Fibroblast of skin of left quadriceps (primary cell): ENCODE results near the gene CELF5.
"Not testable (repeated sequence)": the region's sequence is repeated elsewhere in the genome, so short reads cannot be mapped to it uniquely, and the experiment has no call there.

Experiments
- DNase-seq, 2 experiments: peaks; one replicate each; pipeline ENCODE4 v3.0.0-alpha.2; 2013; ENCODE audit warnings: low read depth in 2 of 2

CELF5 gene

GRCh38 chr19:3190470-3190770, 34.0 kb upstream of the CELF5 start:
- DNase-seq, result no peak

DNA sequence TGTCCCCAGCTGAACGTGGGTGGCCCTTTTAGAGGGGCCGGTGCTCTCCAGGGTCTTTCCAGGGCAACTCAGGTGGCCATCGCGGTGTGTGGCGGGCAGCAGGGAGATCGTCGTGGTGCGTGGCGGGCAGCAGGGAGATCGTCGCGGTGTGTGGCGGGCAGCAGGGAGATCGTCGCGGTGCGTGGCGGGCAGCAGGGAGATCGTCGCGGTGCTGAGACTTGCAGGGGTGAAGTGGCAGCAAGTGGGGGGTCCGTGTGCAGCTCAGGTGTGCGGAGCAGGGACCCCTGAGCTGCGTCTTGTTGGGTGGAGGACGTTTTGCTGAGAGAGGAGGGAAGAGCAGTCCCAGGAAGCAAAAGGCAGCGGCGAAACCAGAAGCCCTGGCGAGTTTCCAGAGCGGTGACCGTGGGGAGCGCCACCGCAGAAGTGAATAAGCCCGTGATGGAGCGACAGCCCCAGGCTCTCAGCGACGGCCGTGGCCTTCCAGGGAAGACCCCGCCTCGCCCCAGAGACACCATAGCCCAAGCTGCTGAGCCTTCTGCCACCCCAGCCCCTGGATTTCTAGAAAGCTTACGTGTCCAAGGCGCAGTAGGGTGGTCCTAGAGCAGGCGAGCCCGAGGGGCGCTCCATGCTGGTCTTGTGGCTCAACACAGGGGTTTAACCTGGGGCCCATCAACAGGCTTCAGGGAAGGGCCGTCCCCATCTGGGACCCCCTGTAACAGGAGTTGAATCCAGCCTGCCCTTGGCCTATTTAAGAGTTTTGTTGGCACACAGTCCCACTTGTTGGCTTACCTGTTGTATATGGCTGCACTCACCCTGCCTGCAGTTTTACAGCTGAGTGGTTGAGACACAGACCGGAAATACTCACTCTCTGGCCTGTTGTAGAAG, 33.3 kb upstream of the CELF5 start:
- DNase-seq, result no peak

DNA sequence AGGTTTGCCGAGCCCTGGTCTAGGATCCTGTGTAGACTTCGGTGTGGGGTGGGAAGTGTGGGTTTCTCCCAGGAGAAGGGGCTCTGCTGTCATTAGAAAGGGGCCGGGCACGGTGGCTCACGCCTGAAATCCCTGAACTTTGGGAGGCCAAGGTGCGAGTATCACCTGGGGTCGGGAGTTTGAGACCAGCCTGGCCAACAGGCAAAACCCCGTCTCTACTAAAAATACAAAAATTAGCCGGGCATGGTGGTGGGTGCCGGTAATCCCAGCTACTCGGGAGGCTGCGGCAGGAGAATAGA, 32.7 kb upstream of the CELF5 start:
- DNase-seq, result not testable (repeated sequence)

DNA sequence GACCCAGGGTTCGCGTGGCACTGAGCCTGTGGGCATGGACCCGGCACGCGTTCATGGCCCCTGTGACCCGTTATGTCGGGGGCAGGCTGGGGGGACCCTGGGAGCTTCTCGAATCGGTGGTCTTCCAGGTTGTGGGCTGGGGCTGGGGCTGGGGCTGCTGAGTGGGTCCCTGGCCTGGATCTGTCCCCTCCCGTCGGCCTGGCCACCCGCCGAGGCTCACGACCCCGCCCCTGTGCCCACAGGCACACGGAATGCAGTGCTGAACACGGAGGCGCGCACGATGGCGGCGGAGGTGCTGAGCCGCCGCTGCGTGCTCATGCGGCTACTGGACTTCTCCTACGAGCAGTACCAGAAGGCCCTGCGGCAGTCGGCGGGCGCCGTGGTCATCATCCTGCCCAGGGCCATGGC, 32.2 kb upstream of the CELF5 start:
- DNase-seq, result no peak

DNA sequence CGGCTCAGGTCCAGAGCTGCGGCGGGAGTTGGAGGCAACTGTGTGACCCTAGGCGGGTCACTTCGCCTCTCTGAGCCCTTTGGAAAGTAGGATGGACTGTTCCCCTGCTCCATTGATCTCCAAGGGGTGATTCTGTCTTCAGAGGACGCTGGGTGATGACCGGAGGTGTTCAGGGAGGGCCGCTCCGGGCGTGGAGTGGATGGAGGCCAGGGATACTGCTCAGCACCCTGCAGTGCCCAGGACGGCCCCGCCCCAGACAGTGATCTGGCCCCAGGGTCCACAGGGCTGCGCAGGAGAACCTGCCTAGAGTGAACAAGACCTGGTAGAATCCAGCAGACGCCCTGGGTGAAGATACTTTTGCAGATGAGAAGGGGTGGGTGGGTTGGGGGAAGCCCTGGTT, 31.8 kb upstream of the CELF5 start:
- DNase-seq, result no peak

DNA sequence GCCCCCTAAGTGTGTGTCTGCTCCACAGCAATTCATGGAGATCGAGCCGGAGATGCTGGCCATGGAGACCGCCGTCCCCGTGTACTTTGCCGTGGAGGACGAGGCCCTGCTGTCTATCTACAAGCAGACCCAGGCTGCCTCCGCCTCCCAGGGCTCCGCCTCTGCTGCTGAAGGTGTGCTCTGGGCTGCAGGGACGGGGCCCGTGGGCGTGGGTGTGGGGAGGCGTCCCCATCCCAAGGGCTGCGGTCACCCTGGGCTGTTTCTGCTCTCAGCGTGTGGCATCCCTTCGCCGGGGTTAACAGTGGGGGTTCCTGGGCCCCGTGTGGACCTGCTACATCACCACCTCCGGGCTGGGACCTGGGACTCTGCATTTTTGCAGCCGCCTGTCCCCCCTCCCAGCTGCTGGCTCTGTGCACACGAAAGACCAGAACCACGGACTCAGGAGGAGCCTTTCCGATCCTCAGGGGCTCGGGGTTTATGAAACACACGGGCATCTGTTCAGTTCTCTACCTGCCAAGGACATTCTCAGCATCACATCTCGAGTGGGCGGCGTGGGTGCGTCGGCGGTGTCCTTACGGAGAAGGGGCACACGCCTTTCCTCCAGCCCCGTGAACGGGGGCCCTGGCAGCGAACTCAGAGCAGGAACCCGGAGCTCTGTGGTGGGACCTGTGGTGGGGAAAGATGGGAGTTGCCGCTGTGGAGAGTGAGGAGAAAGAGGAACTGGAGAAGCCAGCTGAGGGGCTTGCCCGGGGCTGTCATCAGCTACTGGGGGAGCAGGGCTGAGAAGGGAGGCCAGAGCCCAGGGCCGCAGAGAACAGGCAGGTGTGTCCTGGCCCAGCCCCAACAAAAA, 31.0 kb upstream of the CELF5 start:
- no peak for DNase-seq

DNA sequence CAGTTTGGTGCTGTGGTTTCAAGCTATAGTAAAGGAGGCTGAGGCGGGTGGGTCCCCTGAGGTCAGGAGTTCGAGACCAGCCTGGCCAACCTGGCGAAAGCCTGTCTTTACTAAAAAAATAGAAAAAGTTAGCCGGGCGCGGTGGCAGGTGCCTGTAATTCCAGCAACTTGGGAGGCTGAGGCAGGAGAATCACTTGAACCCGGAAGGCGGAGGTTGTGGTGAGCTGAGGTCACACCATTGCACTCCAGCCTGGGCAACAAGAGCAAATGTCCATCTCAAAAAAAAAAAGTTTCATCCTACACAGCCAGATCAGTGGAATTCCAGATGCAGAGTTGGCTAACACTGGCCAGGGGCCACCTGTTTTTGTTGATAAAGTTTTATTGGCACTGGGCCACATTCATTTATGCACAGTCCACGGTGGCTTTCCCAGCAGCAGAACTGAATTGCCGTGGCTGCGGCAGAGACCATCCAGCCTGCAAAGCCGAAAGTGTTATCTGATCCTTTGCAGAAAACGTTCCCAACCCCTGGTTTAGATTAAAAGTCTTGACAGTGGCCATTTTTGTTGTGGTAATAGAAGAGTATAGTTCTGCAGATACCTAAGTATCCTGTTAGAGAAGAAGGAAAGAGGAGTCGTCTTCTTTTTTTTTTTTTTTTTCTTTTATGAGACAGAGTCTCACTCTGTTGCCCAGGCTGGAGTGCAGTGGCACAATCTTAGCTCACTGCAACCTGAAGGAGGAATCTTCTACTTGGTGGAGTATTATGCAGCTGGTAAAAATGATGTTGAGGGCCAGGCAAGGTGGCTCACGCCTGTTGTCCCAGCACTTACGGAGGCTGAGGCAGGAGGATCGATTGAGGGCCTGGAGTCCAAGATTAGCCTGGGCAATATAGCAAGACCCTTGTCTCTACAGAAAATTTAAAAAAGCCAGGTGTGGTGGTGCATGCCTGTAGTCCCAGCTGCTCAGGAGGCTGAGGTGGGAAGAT, 30.1 kb upstream of the CELF5 start:
- DNase-seq, result no peak

- DNase-seq, result no peak
Measured at GRCh38 chr19:3196064-3196932, 28.2 kb upstream of the CELF5 start.

GRCh38 chr19:3196933-3197205, 27.6 kb upstream of the CELF5 start:
- no peak for DNase-seq

GRCh38 chr19:3198901-3199700, 25.4 kb upstream of the CELF5 start:
- DNase-seq, result no peak

DNA sequence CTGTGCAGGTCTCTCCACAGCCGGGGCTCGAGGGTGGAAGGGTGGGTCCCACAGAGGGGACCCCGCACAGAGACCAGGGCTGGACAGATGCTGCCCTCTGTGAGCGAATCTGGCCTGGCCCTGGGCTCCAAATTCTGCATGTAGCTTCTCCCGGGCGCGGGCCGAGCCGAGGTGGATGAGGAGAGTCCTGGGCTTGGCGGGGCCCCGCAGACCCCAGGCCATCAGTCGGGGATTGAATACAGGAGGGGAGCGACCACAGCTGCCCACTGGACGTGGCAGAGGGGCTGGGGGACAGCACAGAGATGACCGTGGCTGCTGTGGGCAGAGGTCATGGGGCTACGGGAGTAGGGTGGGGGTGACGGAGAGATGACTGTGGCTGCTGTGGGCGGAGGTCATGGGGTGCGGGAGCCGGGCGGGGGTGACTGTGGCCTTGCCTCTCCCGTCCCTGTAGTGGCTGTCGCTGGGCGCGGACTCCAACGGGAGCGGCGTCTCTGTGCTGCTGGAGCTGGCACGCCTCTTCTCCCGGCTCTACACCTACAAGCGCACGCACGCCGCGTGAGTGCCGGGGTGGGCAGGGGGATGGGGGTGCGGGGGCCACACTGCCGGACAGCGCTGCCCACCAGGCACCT, 23.3 kb upstream of the CELF5 start:
- DNase-seq, result no peak

GRCh38 chr19:3201911-3202310, 22.6 kb upstream of the CELF5 start:
- DNase-seq, result no peak

DNA sequence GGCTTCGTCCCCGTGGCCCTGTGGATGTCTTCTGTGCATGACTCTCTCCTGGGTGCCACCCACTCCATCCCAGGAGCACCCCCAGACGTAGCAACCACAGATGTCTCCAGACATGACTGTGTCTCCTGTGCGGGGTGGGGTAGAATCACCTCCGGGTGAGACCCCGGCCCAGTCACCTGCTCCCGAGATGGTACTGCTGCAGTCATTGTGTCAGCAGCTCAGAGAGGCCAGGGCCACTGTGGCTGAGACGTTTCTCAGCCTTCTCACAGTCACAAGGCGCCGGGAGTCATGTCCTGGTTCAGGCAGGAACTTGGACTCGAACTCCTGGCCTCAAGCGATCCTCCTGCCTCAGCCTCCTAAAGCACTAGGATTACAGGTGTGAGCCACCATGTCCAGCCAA, 22.1 kb upstream of the CELF5 start:
- no peak for DNase-seq

DNA sequence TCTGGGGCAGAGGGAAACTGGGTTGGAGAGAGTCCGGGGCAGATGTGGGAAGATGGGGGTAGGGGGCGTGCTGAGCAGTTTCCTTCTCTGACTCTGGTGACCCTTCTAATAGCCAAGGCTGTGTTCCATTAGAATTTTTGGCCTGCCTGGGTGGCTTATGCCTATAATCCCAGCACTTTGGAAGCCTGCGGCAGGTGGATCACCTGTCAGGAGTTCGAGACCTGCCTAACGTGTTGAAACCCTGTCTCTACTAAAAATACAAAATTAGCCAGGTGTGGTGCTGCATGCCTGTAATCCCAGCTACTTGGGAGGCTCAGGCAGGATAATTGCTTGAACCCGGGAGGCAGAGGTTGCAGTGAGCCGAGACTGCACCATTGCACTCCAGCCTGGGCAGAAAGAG, 21.6 kb upstream of the CELF5 start:
- not testable (repeated sequence) for DNase-seq

- DNase-seq, result no peak
Measured at GRCh38 chr19:3203805-3204645, 20.4 kb upstream of the CELF5 start.

DNA sequence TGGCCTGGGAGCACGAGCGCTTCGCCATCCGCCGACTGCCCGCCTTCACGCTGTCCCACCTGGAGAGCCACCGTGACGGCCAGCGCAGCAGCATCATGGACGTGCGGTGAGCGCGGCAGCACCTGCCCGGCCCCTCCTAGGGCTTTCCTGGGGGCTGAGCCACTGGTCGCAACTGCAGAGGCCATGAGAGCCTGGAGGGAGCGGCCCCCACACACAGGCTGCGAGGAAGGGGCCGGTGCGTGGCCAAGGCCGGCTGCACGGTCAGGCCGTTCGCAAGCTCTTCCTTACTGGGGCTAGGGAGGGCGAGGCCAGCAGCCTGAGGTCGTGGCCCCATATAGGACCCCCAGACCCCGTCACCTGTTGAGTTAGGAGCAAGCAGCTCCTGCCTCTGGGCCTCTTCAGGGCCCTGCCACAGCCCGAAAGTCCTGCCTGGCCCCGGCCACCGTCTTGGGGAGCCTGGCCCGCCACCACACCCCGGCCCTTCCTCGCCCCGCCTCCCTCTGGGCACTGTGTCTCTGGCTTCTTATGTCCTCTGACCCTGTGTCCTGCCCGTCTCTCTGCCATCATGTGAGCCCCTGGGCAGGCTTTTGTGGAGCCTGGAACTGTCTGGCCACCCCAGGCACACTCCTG, 19.7 kb upstream of the CELF5 start:
- no peak for DNase-seq

DNA sequence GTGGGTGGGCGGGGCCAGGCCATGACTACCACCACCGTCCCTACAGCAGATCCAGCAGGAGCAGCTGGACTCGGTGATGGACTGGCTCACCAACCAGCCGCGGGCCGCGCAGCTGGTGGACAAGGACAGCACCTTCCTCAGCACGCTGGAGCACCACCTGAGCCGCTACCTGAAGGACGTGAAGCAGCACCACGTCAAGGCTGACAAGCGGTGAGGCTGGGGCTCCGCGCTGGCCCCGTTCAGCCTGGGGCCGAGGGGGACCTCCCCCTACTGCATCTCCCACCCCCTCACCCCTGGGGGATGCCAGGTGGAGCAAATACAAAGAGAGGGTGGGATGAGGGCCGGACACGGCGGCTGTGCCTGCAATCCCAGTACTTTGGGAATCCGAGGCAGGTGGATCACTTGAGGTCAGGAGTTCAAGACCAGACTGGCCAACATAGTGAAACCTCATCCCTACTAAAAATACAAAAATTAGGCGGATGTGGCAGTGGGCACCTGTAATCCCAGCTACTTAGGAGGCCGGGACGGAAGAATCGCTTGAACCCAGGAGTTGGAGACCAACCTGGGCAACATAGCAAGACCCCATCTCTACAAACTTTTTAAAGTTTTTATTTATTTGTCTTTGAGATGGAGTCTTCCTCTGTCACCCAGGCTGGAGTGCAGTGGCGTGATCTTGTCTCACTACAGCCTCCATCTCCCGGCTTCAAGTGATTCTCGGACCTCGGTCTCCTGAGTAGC, 18.1 kb upstream of the CELF5 start:
- no peak for DNase-seq
